Stimulated activated CD8-positive, alpha-beta memory T cell treated with anti-CD3 and anti-CD28 coated beads, Interleukin-4, amount 100 ng/mL, for 48 hours (primary cell): ENCODE measurements around the gene UTS2.
A peak's percentile ranks its signal among the peaks of the same experiment; 100 is the strongest.

Experiments
- DNase-seq: peaks from one replicate; pipeline ENCODE4 v3.0.0-alpha.2; 2020

The UTS2 gene

GRCh38 chr1:7852804-7853683, at the start of gene UTS2:
TSS of gene UTS2 (minus strand) at chr1:7853065. CDS start at chr1:7853003, 62 bp downstream.
- DNase-seq: no peak

- no peak for DNase-seq
These were observed 46.9 kb upstream of the UTS2 start for GRCh38 chr1:7899741-7900140.

- DNase-seq: no peak
These were observed 46.1 kb upstream of the UTS2 start for GRCh38 chr1:7898962-7899361.

GRCh38 chr1:7896994-7897393, 44.1 kb upstream of the UTS2 start:
- no peak for DNase-seq

GRCh38 chr1:7893529-7894180, 40.8 kb upstream of the UTS2 start:
- DNase-seq: no peak

GRCh38 chr1:7891804-7892203, 38.9 kb upstream of the UTS2 start:
- DNase-seq: no peak

- no peak for DNase-seq
These were observed 38.0 kb upstream of the UTS2 start for GRCh38 chr1:7890853-7891252.

- DNase-seq: no peak
These were observed 35.6 kb upstream of the UTS2 start for GRCh38 chr1:7888248-7889081.

- DNase-seq: no peak
These were observed 33.5 kb upstream of the UTS2 start for GRCh38 chr1:7886405-7886745.

GRCh38 chr1:7885513-7886404, 32.9 kb upstream of the UTS2 start:
- DNase-seq: peak; percentile 70

- DNase-seq: no peak
These were observed 31.9 kb upstream of the UTS2 start for GRCh38 chr1:7884757-7885156.

GRCh38 chr1:7879228-7879627, 26.4 kb upstream of the UTS2 start:
- DNase-seq: no peak

- no peak for DNase-seq
These were observed 25.2 kb upstream of the UTS2 start for GRCh38 chr1:7878027-7878426.

- no peak for DNase-seq
These were observed 21.2 kb upstream of the UTS2 start for GRCh38 chr1:7873801-7874795.

- DNase-seq: no peak
These were observed 18.3 kb upstream of the UTS2 start for GRCh38 chr1:7871136-7871535.

- DNase-seq: no peak
These were observed 16.5 kb upstream of the UTS2 start for GRCh38 chr1:7869136-7869920.

GRCh38 chr1:7868070-7868780, 15.4 kb upstream of the UTS2 start:
- DNase-seq: no peak

GRCh38 chr1:7865978-7866377, 13.1 kb upstream of the UTS2 start:
- no peak for DNase-seq

GRCh38 chr1:7863756-7864328, 11.0 kb upstream of the UTS2 start:
- DNase-seq: no peak
